CMK (cell line): Measurements from ENCODE around the gene PDE4DIP.
"Not testable (repeated sequence)": the region's sequence is repeated elsewhere in the genome, so short reads cannot be mapped to it uniquely, and the experiment has no call there.

Source experiments
- DNase-seq: peaks from one replicate; pipeline ENCODE4 v3.0.0-alpha.2; 2010; ENCODE audit warnings: low read depth

PDE4DIP gene

GRCh38 chr1:148844220-148844619, at the start of gene PDE4DIP:
Gene PDE4DIP (plus strand): TSS chr1:148844428. CDS start chr1:148844775, 347 bp downstream.
- not testable (repeated sequence) for DNase-seq

GRCh38 chr1:148808268-148808928, 35.8 kb upstream of the PDE4DIP start:
- not testable (repeated sequence) for DNase-seq

- DNase-seq = not testable (repeated sequence)
Measured at GRCh38 chr1:148808929-148809283, 35.3 kb upstream of the PDE4DIP start.

GRCh38 chr1:148822180-148822579, 22.0 kb upstream of the PDE4DIP start:
- not testable (repeated sequence) for DNase-seq

- not testable (repeated sequence) for DNase-seq
Measured at GRCh38 chr1:148823822-148824221, 20.4 kb upstream of the PDE4DIP start.

- DNase-seq = not testable (repeated sequence)
Measured at GRCh38 chr1:148825029-148825428, 19.2 kb upstream of the PDE4DIP start.

- DNase-seq = not testable (repeated sequence)
Measured at GRCh38 chr1:148828531-148828930, 15.7 kb upstream of the PDE4DIP start.

GRCh38 chr1:148828962-148829361, 15.3 kb upstream of the PDE4DIP start:
- DNase-seq = not testable (repeated sequence)

GRCh38 chr1:148829365-148829764, 14.9 kb upstream of the PDE4DIP start:
- not testable (repeated sequence) for DNase-seq

GRCh38 chr1:148841262-148841661, 3.0 kb upstream of the PDE4DIP start:
- DNase-seq = not testable (repeated sequence)

- DNase-seq = not testable (repeated sequence)
Measured at GRCh38 chr1:148844651-148845050, 423 bp downstream of the PDE4DIP start.

- not testable (repeated sequence) for DNase-seq
Measured at GRCh38 chr1:148845068-148845467, 840 bp downstream of the PDE4DIP start.

GRCh38 chr1:148850347-148850746, 6.1 kb downstream of the PDE4DIP start:
- DNase-seq = not testable (repeated sequence)

GRCh38 chr1:148850840-148851239, 6.6 kb downstream of the PDE4DIP start:
- DNase-seq = not testable (repeated sequence)

- DNase-seq = not testable (repeated sequence)
Measured at GRCh38 chr1:148851684-148852083, 7.5 kb downstream of the PDE4DIP start.

GRCh38 chr1:148853363-148853762, 9.1 kb downstream of the PDE4DIP start:
- not testable (repeated sequence) for DNase-seq

GRCh38 chr1:148854063-148854462, 9.8 kb downstream of the PDE4DIP start:
- DNase-seq = not testable (repeated sequence)

- DNase-seq = not testable (repeated sequence)
Measured at GRCh38 chr1:148855367-148855766, 11.1 kb downstream of the PDE4DIP start.

GRCh38 chr1:148860049-148860448, 15.8 kb downstream of the PDE4DIP start:
- not testable (repeated sequence) for DNase-seq

GRCh38 chr1:148860579-148861259, 16.5 kb downstream of the PDE4DIP start:
- not testable (repeated sequence) for DNase-seq

- DNase-seq = not testable (repeated sequence)
Measured at GRCh38 chr1:148862590-148862989, 18.4 kb downstream of the PDE4DIP start.

GRCh38 chr1:148868924-148869633, 24.9 kb downstream of the PDE4DIP start:
- not testable (repeated sequence) for DNase-seq

- DNase-seq = not testable (repeated sequence)
Measured at GRCh38 chr1:148869634-148869961, 25.4 kb downstream of the PDE4DIP start.
